KBM-7 (cell line): ENCODE data around the gene ALDH4A1.
"Not testable (repeated sequence)": the region's sequence is repeated elsewhere in the genome, so short reads cannot be mapped to it uniquely, and the experiment has no call there.

Source experiments
- DNase-seq: peaks from one replicate; pipeline ENCODE4 v3.0.0-alpha.2; 2015
- in situ Hi-C: fragments of 300-500 bp; cut with MboI; formaldehyde crosslinking; loops from 2 replicates; pipeline ENCODE4 v1.14.3; 2020; ENCODE audit warnings: low sequenced_read_pairs, low pct_unique_long_range_greater_than_20kb, mixed read lengths

Gene ALDH4A1

GRCh38 chr1:18832319-18832718, 70.0 kb downstream of the ALDH4A1 start:
- DNase-seq, in situ Hi-C loops: not testable (repeated sequence)

DNA sequence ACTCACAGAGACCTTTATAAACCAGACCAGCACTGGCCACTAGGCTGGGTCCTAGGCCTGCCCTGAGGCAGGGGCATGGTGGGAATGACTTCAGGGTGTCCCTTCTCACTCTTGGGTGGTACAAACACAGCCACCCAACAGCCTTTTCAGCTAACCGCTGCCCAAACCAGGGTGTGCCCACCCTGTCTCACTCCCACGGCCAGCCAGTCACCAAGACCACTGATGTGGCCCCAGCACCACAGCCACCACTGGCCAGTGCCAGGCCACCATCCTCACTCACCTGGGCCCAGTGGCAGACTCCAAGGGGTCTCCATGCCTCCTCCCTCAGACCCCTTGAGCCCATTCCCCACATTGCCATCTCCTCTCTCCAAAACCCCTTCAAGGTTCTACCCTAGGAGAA, 70.7 kb downstream of the ALDH4A1 start:
- DNase-seq, result no peak
- in situ Hi-C loops, result no loop called here

GRCh38 chr1:18830596-18830995, 71.8 kb downstream of the ALDH4A1 start:
- no peak for DNase-seq
- in situ Hi-C loops, result no loop called here

DNA sequence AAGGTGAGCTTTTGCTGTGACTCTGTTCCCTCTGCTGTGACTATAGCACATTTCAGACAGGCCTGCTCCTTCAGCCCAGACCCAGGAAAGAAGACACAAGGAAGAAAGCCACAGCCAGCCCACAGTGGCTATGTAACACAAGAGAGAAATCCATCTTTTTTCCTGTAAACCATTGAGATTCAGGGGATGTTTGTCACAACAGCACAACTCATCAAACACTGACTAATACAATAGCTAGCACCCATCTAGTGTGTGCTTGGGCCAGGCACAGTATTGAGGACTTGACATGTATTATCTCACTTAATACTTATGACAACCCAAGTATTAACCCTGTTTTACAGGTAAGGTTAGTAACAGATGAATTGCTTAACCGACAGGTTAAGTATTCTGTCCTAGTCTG, 72.7 kb downstream of the ALDH4A1 start:
- no peak for DNase-seq
- in situ Hi-C loops, result no loop called here

DNA sequence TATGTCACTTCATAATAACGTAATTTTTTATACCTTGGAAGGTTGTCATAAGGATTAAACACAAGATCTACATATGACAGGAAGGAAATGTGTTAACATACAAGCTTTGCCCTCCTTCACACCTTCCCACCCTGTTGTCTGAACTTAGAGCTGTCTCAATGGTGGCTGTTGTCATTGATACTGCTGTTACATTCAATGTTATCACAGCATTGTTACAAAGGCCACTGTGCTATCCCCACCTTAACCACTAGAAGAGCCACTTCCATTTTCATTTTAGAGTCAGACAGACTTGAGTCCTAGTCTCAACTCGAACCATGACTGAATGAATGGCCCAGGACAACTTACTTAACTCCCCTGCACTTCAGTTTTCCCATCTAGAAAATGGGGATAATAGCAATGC, 74.1 kb downstream of the ALDH4A1 start:
- DNase-seq, result no peak
- in situ Hi-C loops, result no loop called here

GRCh38 chr1:18823438-18823837, 78.9 kb downstream of the ALDH4A1 start:
- in situ Hi-C loops, result loop anchor here (25.0 kb wide), 1 partner anchor 211 kb away; no protein-coding TSS in a partner anchor
- DNase-seq, result no peak
